Panc1 (cell line): ENCODE results near the gene C10orf105. TPM values are rescaled to one million over a fixed set of nuclear protein-coding genes. Genes with fewer than 3 reads are reported as not detected.

Experiments
- ATAC-seq: fragments of 200-7000 bp; cut with Tn5 transposase; 2 replicates; pipeline ENCODE4 v1.9.1; 2020; ENCODE audit warnings: mild to moderate bottlenecking, moderate library complexity
- BruUV-seq: library from RNA; stranded (reverse); fragments of 400-500 nt; replicated peaks from 2 replicates; lab custom pipeline; 2021; lab: Mats Ljungman, UMichigan
- CTCF ChIA-PET: fragments of 300-600 bp; sonication (Branson Sonifier 250); formaldehyde crosslinking; loops from one replicate; lab custom pipeline; 2022; ENCODE audit warnings: antibody characterized with exemption; lab: Charles Lee
- POLR2A ChIA-PET: fragments of 300-600 bp; sonication (Branson Sonifier 250); formaldehyde crosslinking; loops from one replicate; lab custom pipeline; 2022; ENCODE audit warnings: antibody characterized with exemption; lab: Charles Lee
- DNase-seq: peaks from one replicate; pipeline ENCODE4 v3.0.0-alpha.2; 2010; ENCODE audit warnings: low read depth, low spot score
- H3K27ac ChIP-seq: 2 replicates; pipeline ENCODE4 v1.5.1; 2011; ENCODE audit warnings: mild to moderate bottlenecking, low read length, inconsistent platforms
- H3K27me3 ChIP-seq: fragments of 200-500 bp; sonication (Bioruptor generic); 2 replicates; pipeline ENCODE4 v1.6.0; 2014; ENCODE audit warnings: low read length, inconsistent platforms; ENCODE audit not compliant: control insufficient read depth, insufficient read depth
- H3K36me3 ChIP-seq: fragments of 200-500 bp; sonication (Bioruptor generic); 2 replicates; pipeline ENCODE4 v1.5.1; 2014; ENCODE audit warnings: inconsistent platforms, mild to moderate bottlenecking, low read length, moderate library complexity; ENCODE audit not compliant: control insufficient read depth, insufficient read depth
- H3K4me1 ChIP-seq: 2 replicates; pipeline ENCODE4 v1.5.1; 2011; ENCODE audit warnings: inconsistent platforms, mild to moderate bottlenecking, low read length, moderate library complexity; ENCODE audit not compliant: control insufficient read depth, insufficient read depth
- H3K4me3 ChIP-seq, 2 experiments: 2 replicates each; pipeline ENCODE4 v1.5.1; 2011 to 2012; ENCODE audit warnings: low read depth in 2 of 2, low read length in 2 of 2, mild to moderate bottlenecking in 2 of 2, inconsistent platforms in 1 of 2, moderate library complexity in 1 of 2
- H3K9me3 ChIP-seq: fragments of 200-500 bp; sonication (Bioruptor generic); 2 replicates; pipeline ENCODE4 v1.5.1; 2014; ENCODE audit warnings: low read depth, mild to moderate bottlenecking, inconsistent platforms, low read length, moderate library complexity; ENCODE audit not compliant: control insufficient read depth, insufficient read depth
- CTCF ChIP-seq: fragments of 450-650 bp; IDR thresholded peaks from 2 replicates; pipeline ENCODE4 v1.5.1; 2017; ENCODE audit warnings: mild to moderate bottlenecking
- POLR2AphosphoS5 ChIP-seq: IDR thresholded peaks from 2 replicates; pipeline ENCODE4 v1.6.1; 2012; ENCODE audit warnings: mild to moderate bottlenecking, low read depth, low read length, moderate library complexity
- REST ChIP-seq, 2 experiments: IDR thresholded peaks; 2 replicates each; pipeline ENCODE4 v1.6.1; 2011 to 2012; ENCODE audit warnings: low read depth in 2 of 2, control low read depth in 1 of 2, low read length in 1 of 2, mild to moderate bottlenecking in 1 of 2, moderate library complexity in 1 of 2; ENCODE audit not compliant: insufficient read depth in 1 of 2
- SIN3A ChIP-seq: IDR thresholded peaks from 2 replicates; pipeline ENCODE4 v1.6.1; 2012; ENCODE audit warnings: low read depth, mild to moderate bottlenecking, low read length, moderate library complexity, borderline replicate concordance; ENCODE audit not compliant: insufficient read depth
- TCF7L2 ChIP-seq: IDR thresholded peaks from 2 replicates; pipeline ENCODE4 v1.6.1; 2011; ENCODE audit warnings: mild to moderate bottlenecking, low read depth, low read length, inconsistent platforms
- in situ Hi-C: cut with HindIII; loops from 2 replicates; pipeline ENCODE4 v1.10.0; 2016; ENCODE audit warnings: low sequenced_read_pairs, low pct_unique_long_range_greater_than_20kb
- intact Hi-C: fragments of 100-400 bp; cut with micrococcal nuclease; formaldehyde crosslinking; loops from one replicate; pipeline ENCODE4 v1.10.0; 2022; ENCODE audit not compliant: unreplicated experiment
- total RNA-seq: library from RNA; stranded (reverse); gene quantifications from one replicate; pipeline ENCODE4 v1.2.1, GENCODE V29; 2021; ENCODE audit not compliant: unreplicated experiment

Gene C10orf105
- total RNA-seq, 1 experiment from 2014 or later, result not detected

GRCh38 chr10:71678057-71678805 is 41.3 kb downstream of the C10orf105 start:
- no TSS peak for BruUV-seq
- no peaks in the 10 kb centered on the region for H3K4me1 ChIP-seq
- intact Hi-C loops, result no loop called here
- no peak for TF ChIP-seq TCF7L2
- no peak for TF ChIP-seq CTCF
- no peak for TF ChIP-seq POLR2AphosphoS5
- TF ChIP-seq SIN3A, result no peak
- no peak for TF ChIP-seq REST (IDR thresholded peaks at IDR 0.05; ENCODE audit: insufficient read depth in 1 of 2, low read depth in 2 of 2, low read length in 1 of 2)
- CTCF ChIA-PET, result no interaction called here
- no peaks in the 10 kb centered on the region for H3K27me3 ChIP-seq
- in situ Hi-C loops, result no loop called here
- ATAC-seq (no peak), DNase-seq (no peak)
- POLR2A ChIA-PET, result interaction anchor here (0.6 kb wide), 1 partner anchor 96 kb away, joined by 3 read pairs; no protein-coding TSS in a partner anchor
- no peak overlapping the region for H3K27ac ChIP-seq
- no peaks in the 10 kb centered on the region for H3K9me3 ChIP-seq
- H3K36me3 ChIP-seq, result no peaks in the 10 kb centered on the region
- H3K4me3 ChIP-seq, result no peak overlapping the region

GRCh38 chr10:71677261-71677660 is 42.3 kb downstream of the C10orf105 start:
- DNase-seq, result no peak
- ChIA-PET POLR2A (interaction anchor here (0.6 kb wide), 1 partner anchor 97 kb away, joined by 3 read pairs; no protein-coding TSS in a partner anchor), CTCF (interaction anchor here (0.6 kb wide), 2 partner anchors 107 to 246 kb away, joined by 4 to 5 read pairs; no protein-coding TSS in a partner anchor)
- no peaks in the 10 kb centered on the region for H3K9me3 ChIP-seq
- H3K4me3 ChIP-seq, result no peak overlapping the region
- no peaks in the 10 kb centered on the region for H3K4me1 ChIP-seq
- no TSS peak for BruUV-seq
- H3K27ac ChIP-seq, result no peak overlapping the region
- TF ChIP-seq SIN3A (no peak), TCF7L2 (no peak), CTCF (no peak), REST (IDR thresholded peaks at IDR 0.05; ENCODE audit: insufficient read depth in 1 of 2, low read depth in 2 of 2, low read length in 1 of 2) (no peak), POLR2AphosphoS5 (no peak)
- intact Hi-C loops (no loop called here), in situ Hi-C loops (no loop called here)
- H3K36me3 ChIP-seq, result no peaks in the 10 kb centered on the region
- no peaks in the 10 kb centered on the region for H3K27me3 ChIP-seq
- ATAC-seq, result no peak
